KOPT-K1 (cell line): ENCODE data around the gene HOXC10.
A peak's percentile ranks its signal among the peaks of the same experiment; 100 is the strongest.

Source experiments
- H3K27ac ChIP-seq: fragments of 200-600 bp; sonication (generic); 2 replicates; pipeline ENCODE4 v1.5.1; 2016; ENCODE audit warnings: antibody characterized with exemption, mild to moderate bottlenecking, low read depth, low read length; ENCODE audit not compliant: poor library complexity, severe bottlenecking
- H3K36me3 ChIP-seq: fragments of 200-600 bp; sonication (generic); 2 replicates; pipeline ENCODE4 v1.5.1; 2017; ENCODE audit warnings: antibody characterized with exemption, mild to moderate bottlenecking, low read length, moderate library complexity; ENCODE audit not compliant: insufficient read depth
- H3K9me3 ChIP-seq: fragments of 200-600 bp; sonication (generic); 2 replicates; pipeline ENCODE4 v1.5.1; 2017; ENCODE audit warnings: antibody characterized with exemption, low read length, mild to moderate bottlenecking; ENCODE audit not compliant: insufficient read depth, poor library complexity, severe bottlenecking

HOXC10 gene

GRCh38 chr12:53996240-53997203, 11.6 kb downstream of the HOXC10 start:
- Histone ChIP-seq H3K9me3 (no peaks in the 10 kb centered on the region), H3K36me3 (no peaks in the 10 kb centered on the region), H3K27ac (peak overlapping the region; percentile 1)

DNA sequence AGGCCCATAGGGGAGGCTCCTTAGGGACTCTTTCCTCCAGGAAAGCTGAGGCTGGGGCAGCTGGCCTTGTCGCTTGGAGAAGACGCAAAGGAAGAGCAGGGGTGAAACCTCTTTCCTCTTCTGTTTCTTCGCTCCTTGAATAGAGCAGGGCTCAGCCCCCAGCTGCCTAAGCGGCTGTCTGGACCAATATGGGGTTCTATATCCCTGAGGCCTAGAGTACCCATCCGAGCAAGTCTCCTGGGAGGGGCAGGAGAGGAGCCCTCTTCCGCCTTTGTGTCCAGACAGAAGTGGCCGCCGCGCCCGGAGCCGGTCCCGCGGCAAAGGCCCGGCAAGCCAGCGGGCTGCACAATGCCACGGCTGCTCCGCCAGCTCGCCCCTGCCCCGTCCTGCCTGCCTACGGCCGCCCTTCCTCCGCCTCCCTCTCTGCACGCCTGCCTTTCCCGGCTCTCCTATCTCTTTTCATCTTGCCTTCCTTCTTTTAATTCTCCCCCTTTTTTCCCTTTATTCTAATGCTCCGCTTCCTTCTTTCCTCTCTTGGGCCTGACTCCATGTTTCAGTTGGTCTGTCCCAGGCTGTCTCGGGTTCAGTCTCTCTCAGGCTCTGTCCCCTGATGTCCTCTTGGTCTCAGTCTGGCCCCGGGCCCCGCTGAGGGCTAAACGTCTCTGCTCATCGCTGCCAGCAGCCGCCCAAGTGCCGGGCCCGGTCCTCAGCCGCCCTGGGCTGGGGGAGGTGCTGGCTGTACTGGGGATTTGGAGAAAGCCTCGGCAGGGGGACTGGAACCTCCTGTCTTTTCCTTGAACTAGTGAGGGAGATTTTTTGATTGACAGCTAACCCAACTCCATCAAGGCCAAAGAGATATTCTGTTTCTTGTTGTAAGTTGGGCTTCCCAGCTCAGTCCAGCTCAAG, 12.5 kb downstream of the HOXC10 start:
- no peaks in the 10 kb centered on the region for H3K36me3 ChIP-seq
- no peak overlapping the region for H3K27ac ChIP-seq
- no peaks in the 10 kb centered on the region for H3K9me3 ChIP-seq

- Histone ChIP-seq H3K36me3 (no peaks in the 10 kb centered on the region), H3K9me3 (no peaks in the 10 kb centered on the region), H3K27ac (no peak overlapping the region)
Measured at GRCh38 chr12:53998110-53998899, 13.4 kb downstream of the HOXC10 start.

- H3K27ac ChIP-seq: no peak overlapping the region
- no peaks in the 10 kb centered on the region for H3K9me3 ChIP-seq
- no peaks in the 10 kb centered on the region for H3K36me3 ChIP-seq
Measured at GRCh38 chr12:53998900-53999236, 13.9 kb downstream of the HOXC10 start.

DNA sequence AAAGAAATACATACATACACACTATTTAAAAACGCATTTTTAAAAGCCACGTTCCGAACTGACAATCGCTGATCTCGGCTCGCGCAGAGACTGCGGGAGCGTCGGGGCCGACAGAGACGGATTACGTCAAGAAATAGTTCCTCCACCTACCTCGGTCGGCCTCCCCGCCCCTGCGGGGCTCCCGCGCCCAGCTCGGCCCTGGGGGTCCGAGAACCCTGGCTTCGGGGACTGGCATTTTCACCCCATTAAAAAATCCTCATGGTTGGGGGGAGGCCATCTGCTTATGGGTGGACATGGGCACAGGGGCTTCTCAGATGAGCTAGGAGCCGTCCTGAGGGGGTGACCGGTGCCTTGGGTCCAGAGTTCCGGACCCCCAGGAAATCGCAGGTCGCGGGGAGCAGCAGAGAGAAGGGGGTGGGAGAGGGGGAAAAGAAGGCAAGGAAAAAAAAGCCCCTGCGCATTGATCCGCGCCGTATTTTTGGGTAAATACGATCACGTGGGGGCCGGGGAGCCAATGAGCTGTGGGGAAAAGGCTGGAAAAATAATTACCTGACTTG, 14.7 kb downstream of the HOXC10 start:
- no peaks in the 10 kb centered on the region for H3K36me3 ChIP-seq
- H3K27ac ChIP-seq: no peak overlapping the region
- H3K9me3 ChIP-seq: no peaks in the 10 kb centered on the region

- Histone ChIP-seq H3K27ac (no peak within 1 kb of the TSS), H3K36me3 (no peaks in the 10 kb centered on the region)
Measured at GRCh38 chr12:54000116-54001114, 15.5 kb downstream of the HOXC10 start, which contains the start of gene HOXC9. Gene HOXC9 (plus strand): TSS chr12:54000161. CDS start chr12:54000189, 28 bp downstream.

DNA sequence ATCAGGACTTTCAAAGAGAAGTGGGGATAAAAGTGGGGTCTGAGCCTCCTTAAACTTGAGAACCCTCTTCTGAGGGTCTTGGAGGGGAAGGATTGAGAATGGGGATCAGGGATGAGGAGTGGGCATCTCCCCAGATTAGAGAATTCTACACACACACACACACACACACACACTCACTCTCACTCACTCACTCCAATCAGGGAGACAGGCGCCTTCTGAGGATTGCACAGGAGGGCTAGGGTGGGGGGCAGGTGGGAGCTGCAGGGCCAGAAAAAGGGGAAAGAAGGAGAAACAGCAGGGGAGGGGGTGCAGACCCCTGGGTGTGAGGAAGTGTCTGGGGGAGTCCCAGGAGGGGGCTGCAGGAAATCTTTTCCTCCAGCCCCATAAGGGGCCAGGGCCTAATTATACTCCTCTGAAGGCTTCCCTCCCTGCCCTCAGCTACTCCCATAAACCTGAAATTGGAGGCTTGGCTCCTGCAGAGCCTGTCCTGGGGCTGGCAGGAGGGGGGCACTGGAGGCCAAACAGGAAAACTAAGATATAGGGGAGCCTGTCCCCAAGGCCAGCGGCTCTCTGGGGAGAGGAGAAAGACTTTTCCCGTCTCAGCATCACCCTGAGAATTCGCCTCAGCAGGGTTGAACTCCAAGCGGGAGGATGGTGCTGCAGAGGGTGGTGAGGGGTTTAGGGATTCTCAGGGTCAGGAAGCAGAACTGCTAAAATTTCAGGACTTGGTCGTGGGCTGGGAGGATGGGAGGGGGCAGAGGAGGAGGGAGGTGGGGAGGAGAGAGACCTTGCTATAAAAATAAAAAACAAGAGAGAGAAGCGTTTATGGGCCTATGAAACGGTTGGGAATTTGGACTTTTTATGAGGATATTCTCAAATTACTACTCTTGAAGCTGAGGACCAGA, 16.6 kb downstream of the HOXC10 start:
- Histone ChIP-seq H3K27ac (no peak overlapping the region), H3K36me3 (no peaks in the 10 kb centered on the region), H3K9me3 (no peaks in the 10 kb centered on the region)

More at GRCh38 chr12:54000116-54001114, 15.5 kb downstream of the HOXC10 start, which contains the start of gene HOXC9:
- H3K9me3 ChIP-seq: no peaks in the 10 kb centered on the region

- Histone ChIP-seq H3K36me3 (no peaks in the 10 kb centered on the region), H3K9me3 (no peaks in the 10 kb centered on the region), H3K27ac (no peak overlapping the region)
Measured at GRCh38 chr12:54002278-54002914, 17.4 kb downstream of the HOXC10 start.

DNA sequence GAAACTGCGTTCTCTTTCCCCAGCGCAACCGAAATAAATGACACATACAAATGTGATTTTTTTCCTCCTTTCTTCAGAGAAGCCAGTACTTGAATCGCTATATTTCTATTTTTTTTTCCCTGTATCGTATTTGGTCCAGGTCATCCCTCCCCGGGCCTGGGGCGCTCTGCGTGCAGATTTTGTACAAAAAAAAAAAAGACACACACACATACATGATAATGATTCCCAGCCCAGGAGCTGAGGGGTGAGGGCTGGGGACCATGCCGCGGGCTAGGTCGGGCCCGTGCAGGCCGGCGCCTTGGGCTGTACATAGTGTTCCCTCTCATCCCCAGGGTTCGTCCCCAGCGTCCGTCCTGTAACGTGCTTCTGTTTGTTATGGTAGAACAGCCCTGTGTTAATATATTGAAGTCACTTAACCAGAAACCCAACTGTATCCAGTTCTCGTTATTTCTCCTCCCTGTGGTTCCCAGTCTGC, 18.0 kb downstream of the HOXC10 start:
- no peaks in the 10 kb centered on the region for H3K9me3 ChIP-seq
- H3K27ac ChIP-seq: no peak overlapping the region
- no peaks in the 10 kb centered on the region for H3K36me3 ChIP-seq

DNA sequence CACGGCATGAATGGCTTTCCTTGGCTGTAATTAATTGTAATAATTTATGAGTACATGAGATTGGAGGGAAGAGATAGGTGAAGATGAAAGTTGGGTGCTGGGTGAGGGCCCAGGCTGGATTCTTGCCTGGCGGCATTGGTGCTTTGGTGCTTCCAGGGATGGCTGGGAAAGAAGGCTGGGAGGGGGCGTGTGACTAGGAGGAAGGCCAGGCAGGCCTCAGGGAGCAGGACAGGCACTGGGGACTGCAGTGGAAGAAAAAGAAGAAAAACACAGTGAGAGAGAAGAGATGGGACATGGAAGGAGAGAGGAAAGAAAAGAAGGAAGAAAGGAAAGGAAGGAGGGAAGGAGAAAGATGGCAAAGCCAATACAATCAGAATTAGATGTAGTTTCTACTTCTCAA, 18.7 kb downstream of the HOXC10 start:
- Histone ChIP-seq H3K27ac (no peak overlapping the region), H3K9me3 (no peaks in the 10 kb centered on the region), H3K36me3 (no peaks in the 10 kb centered on the region)

- no peak overlapping the region for H3K27ac ChIP-seq
- no peaks in the 10 kb centered on the region for H3K9me3 ChIP-seq
- H3K36me3 ChIP-seq: no peaks in the 10 kb centered on the region
Measured at GRCh38 chr12:54004063-54004840, 19.3 kb downstream of the HOXC10 start.
